HEK293T (cell line): ENCODE results near the gene MYBBP1A.

ENCODE experiments used
- ARNT ChIP-seq: fragments of 450-650 bp; IDR thresholded peaks from 2 replicates; pipeline ENCODE4 v1.6.1; 2017; ENCODE audit warnings: mild to moderate bottlenecking
- BHLHE40 ChIP-seq: fragments of 450-650 bp; IDR thresholded peaks from 2 replicates; pipeline ENCODE4 v1.6.1; 2016; ENCODE audit warnings: mild to moderate bottlenecking, moderate library complexity, borderline replicate concordance
- ELF4 ChIP-seq: fragments of 450-650 bp; IDR thresholded peaks from 2 replicates; pipeline ENCODE4 v1.6.1; 2017; ENCODE audit warnings: antibody characterized with exemption
- FOXA1 ChIP-seq: fragments of 450-650 bp; IDR thresholded peaks from 2 replicates; pipeline ENCODE4 v1.6.1; 2016; ENCODE audit warnings: mild to moderate bottlenecking
- FOXK2 ChIP-seq: fragments of 450-650 bp; IDR thresholded peaks from 2 replicates; pipeline ENCODE4 v1.6.1; 2016; ENCODE audit warnings: mild to moderate bottlenecking
- FOXM1 ChIP-seq: fragments of 450-650 bp; IDR thresholded peaks from 2 replicates; pipeline ENCODE4 v1.6.1; 2017; ENCODE audit warnings: mild to moderate bottlenecking, borderline replicate concordance
- HDGF ChIP-seq: fragments of 450-650 bp; IDR thresholded peaks from 2 replicates; pipeline ENCODE4 v1.6.1; 2017; ENCODE audit warnings: antibody characterized with exemption, borderline replicate concordance
- LEF1 ChIP-seq: fragments of 450-650 bp; IDR thresholded peaks from 2 replicates; pipeline ENCODE4 v1.6.1; 2017; ENCODE audit warnings: mild to moderate bottlenecking, borderline replicate concordance
- NFRKB ChIP-seq: fragments of 450-650 bp; IDR thresholded peaks from 2 replicates; pipeline ENCODE4 v1.6.1; 2016; ENCODE audit warnings: mild to moderate bottlenecking, moderate library complexity
- SP1 ChIP-seq: fragments of 450-650 bp; IDR thresholded peaks from 2 replicates; pipeline ENCODE4 v1.6.1; 2017
- SUZ12 ChIP-seq: fragments of 450-650 bp; IDR thresholded peaks from 2 replicates; pipeline ENCODE4 v1.6.1; 2016; ENCODE audit warnings: mild to moderate bottlenecking
- TARDBP ChIP-seq: fragments of 450-650 bp; IDR thresholded peaks from 2 replicates; pipeline ENCODE4 v1.6.1; 2016
- ZNF384 ChIP-seq: fragments of 450-650 bp; IDR thresholded peaks from 2 replicates; pipeline ENCODE4 v1.6.1; 2016
- TF ChIP-seq, protein P1 (sequence below): fragments of 450-650 bp; IDR thresholded peaks from 2 replicates; pipeline ENCODE4 v1.6.1; 2016

GRCh38 chr17:4551141-4551540 is 4.0 kb downstream of the MYBBP1A start:
- TF ChIP-seq SP1 = no peak
- no peak for TF ChIP-seq ARNT
- no peak for TF ChIP-seq TARDBP
- no peak for TF ChIP-seq FOXM1
- TF ChIP-seq HDGF = no peak
- TF ChIP-seq LEF1 = no peak
- no peak for TF ChIP-seq ELF4
- no peak for TF ChIP-seq FOXA1
- TF ChIP-seq NFRKB = no peak
- no peak for TF ChIP-seq SUZ12
- no peak for TF ChIP-seq FOXK2
- TF ChIP-seq, protein P1, sequence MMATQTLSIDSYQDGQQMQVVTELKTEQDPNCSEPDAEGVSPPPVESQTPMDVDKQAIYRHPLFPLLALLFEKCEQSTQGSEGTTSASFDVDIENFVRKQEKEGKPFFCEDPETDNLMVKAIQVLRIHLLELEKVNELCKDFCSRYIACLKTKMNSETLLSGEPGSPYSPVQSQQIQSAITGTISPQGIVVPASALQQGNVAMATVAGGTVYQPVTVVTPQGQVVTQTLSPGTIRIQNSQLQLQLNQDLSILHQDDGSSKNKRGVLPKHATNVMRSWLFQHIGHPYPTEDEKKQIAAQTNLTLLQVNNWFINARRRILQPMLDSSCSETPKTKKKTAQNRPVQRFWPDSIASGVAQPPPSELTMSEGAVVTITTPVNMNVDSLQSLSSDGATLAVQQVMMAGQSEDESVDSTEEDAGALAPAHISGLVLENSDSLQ = no peak
- TF ChIP-seq ZNF384 = no peak
- no peak for TF ChIP-seq BHLHE40
